Thyroid gland (tissue), 4 donors: Measurements from ENCODE around the gene WDR7.

Experiments
- CTCF ChIP-seq, 6 experiments: fragments of 200-600 bp in 3 of 6; fragments of 450-650 bp in 3 of 6; sonication (generic) in 3 of 6; IDR thresholded peaks; one replicate each; pipeline ENCODE4 v1.5.1; 2016 to 2019; ENCODE audit warnings: antibody characterized with exemption in 6 of 6, mild to moderate bottlenecking in 2 of 6, inconsistent platforms in 1 of 6, moderate library complexity in 1 of 6
- POLR2A ChIP-seq, 2 donors: fragments of 450-650 bp; IDR thresholded peaks; one replicate each; pipeline ENCODE4 v1.6.1; 2017; ENCODE audit warnings: antibody characterized with exemption in 2 of 2, mild to moderate bottlenecking in 2 of 2, moderate library complexity in 1 of 2

- TF ChIP-seq CTCF (IDR thresholded peaks at IDR 0.05) (no peak), POLR2A (IDR thresholded peaks at IDR 0.05) (no peak)
These were observed 262.8 kb downstream of the WDR7 start for GRCh38 chr18:56913941-56914340.
